Measurements from ENCODE around the gene TNNT1.

- no peak for TF ChIP-seq SUZ12 (IDR thresholded peaks at IDR 0.05; ENCODE audit: extremely low read depth, insufficient read depth, insufficient read length)
- no peak for TF ChIP-seq YY1 (IDR thresholded peaks at IDR 0.05; ENCODE audit: insufficient read depth, insufficient read length)
- no peak for TF ChIP-seq ZNF274 (IDR thresholded peaks at IDR 0.05; ENCODE audit: low read depth, low read length)
Observed at GRCh38 chr19:55196803-55197202, 47.8 kb upstream of the TNNT1 start.

All from NT2/D1 (cell line).